Left ventricle myocardium inferior (tissue), 1 donor: ENCODE data around the gene CPA4. TPM values are rescaled to one million over a fixed set of nuclear protein-coding genes. Genes with fewer than 3 reads are reported as not detected.

Source experiments
- DNase-seq: peaks from one replicate; pipeline ENCODE4 v3.0.0-alpha.2; 2020
- H3K27ac ChIP-seq: fragments of 200-600 bp; replicated peaks from 2 replicates; pipeline ENCODE4 v1.8.0; 2021
- H3K27me3 ChIP-seq: fragments of 200-600 bp; 2 replicates; pipeline ENCODE4 v1.8.0; 2021; ENCODE audit warnings: low read depth
- H3K36me3 ChIP-seq: fragments of 200-600 bp; 2 replicates; pipeline ENCODE4 v1.8.0; 2021
- H3K4me1 ChIP-seq: fragments of 200-600 bp; 2 replicates; pipeline ENCODE4 v1.8.0; 2021
- H3K4me3 ChIP-seq: fragments of 200-600 bp; 2 replicates; pipeline ENCODE4 v1.8.0; 2021; ENCODE audit warnings: mild to moderate bottlenecking, moderate library complexity
- H3K9me3 ChIP-seq: fragments of 200-600 bp; replicated peaks from 2 replicates; pipeline ENCODE4 v1.8.0; 2021
- CTCF ChIP-seq: fragments of 200-600 bp; IDR thresholded peaks from 2 replicates; pipeline ENCODE4 v1.8.0; 2021; ENCODE audit warnings: antibody characterized with exemption, mild to moderate bottlenecking, borderline replicate concordance
- intact Hi-C: fragments of 100-400 bp; cut with micrococcal nuclease; formaldehyde crosslinking; loops from one replicate; pipeline ENCODE4 v1.11.0; 2022
- total RNA-seq: library from RNA; stranded (reverse); fragmentation: NEBNext Ultra II Directional; extraction: Animal tissue kit (Norgen Biotek cat#: 25700); gene quantifications from one replicate; pipeline ENCODE4 v1.2.1, GENCODE V29; 2021
- donor health status: DM: no; HTN: yes; CAD: no; lungs with severe emphysema.

Gene CPA4
- total RNA-seq, 1 donor from 2014 or later: not detected

- Histone ChIP-seq H3K9me3 (no peaks in the 10 kb centered on the region), H3K4me1 (no peaks in the 10 kb centered on the region), H3K27ac (no peak overlapping the region), H3K4me3 (no peak overlapping the region), H3K27me3 (peaks cover 10% of the 10 kb centered on the region), H3K36me3 (no peaks in the 10 kb centered on the region)
- no peak for TF ChIP-seq CTCF
- intact Hi-C loops: no loop called here
- DNase-seq: no peak
These were observed 6.9 kb downstream of the CPA4 start for GRCh38 chr7:130299866-130300265.

- H3K27me3 ChIP-seq: peaks cover 23% of the 10 kb centered on the region
- no peak overlapping the region for H3K27ac ChIP-seq
- no peak for DNase-seq
- intact Hi-C loops: no loop called here
- no peaks in the 10 kb centered on the region for H3K36me3 ChIP-seq
- H3K4me1 ChIP-seq: no peaks in the 10 kb centered on the region
- H3K9me3 ChIP-seq: no peaks in the 10 kb centered on the region
- no peak for TF ChIP-seq CTCF
- no peak overlapping the region for H3K4me3 ChIP-seq
These were observed 8.6 kb downstream of the CPA4 start for GRCh38 chr7:130301501-130302020.

GRCh38 chr7:130302649-130303048 is 9.7 kb downstream of the CPA4 start:
- intact Hi-C loops: no loop called here
- no peaks in the 10 kb centered on the region for H3K9me3 ChIP-seq
- H3K27me3 ChIP-seq: peaks cover 24% of the 10 kb centered on the region
- no peak for DNase-seq
- TF ChIP-seq CTCF: no peak
- no peaks in the 10 kb centered on the region for H3K36me3 ChIP-seq
- no peak overlapping the region for H3K4me3 ChIP-seq
- H3K4me1 ChIP-seq: no peaks in the 10 kb centered on the region
- H3K27ac ChIP-seq: no peak overlapping the region

- Histone ChIP-seq H3K4me1 (no peaks in the 10 kb centered on the region), H3K4me3 (no peak overlapping the region), H3K27ac (no peak overlapping the region), H3K27me3 (peaks cover 24% of the 10 kb centered on the region), H3K9me3 (no peaks in the 10 kb centered on the region), H3K36me3 (no peaks in the 10 kb centered on the region)
- no peak for DNase-seq
- TF ChIP-seq CTCF: no peak
- intact Hi-C loops: no loop called here
These were observed 10.2 kb downstream of the CPA4 start for GRCh38 chr7:130303127-130303526.

GRCh38 chr7:130303551-130303950 is 10.6 kb downstream of the CPA4 start:
- H3K4me3 ChIP-seq: no peak overlapping the region
- TF ChIP-seq CTCF: no peak
- H3K9me3 ChIP-seq: no peaks in the 10 kb centered on the region
- no peak overlapping the region for H3K27ac ChIP-seq
- H3K27me3 ChIP-seq: peaks cover 24% of the 10 kb centered on the region
- no peaks in the 10 kb centered on the region for H3K4me1 ChIP-seq
- no peak for DNase-seq
- intact Hi-C loops: no loop called here
- no peaks in the 10 kb centered on the region for H3K36me3 ChIP-seq
